Aorta (tissue), 5 donors: ENCODE measurements around the gene CFAP45. TPM values are rescaled to one million over a fixed set of nuclear protein-coding genes. Genes with fewer than 3 reads are reported as not detected.

Experiments
- ATAC-seq: fragments of 200-7000 bp; cut with Tn5 transposase; one replicate; pipeline ENCODE4 v1.9.1; 2022; ENCODE audit warnings: moderate library complexity; ENCODE audit not compliant: low FRiP score
- DNase-seq, 2 donors: peaks; one replicate each; pipeline ENCODE4 v3.0.0-alpha.2; 2020
- H3K27ac ChIP-seq, 2 donors: one replicate each; pipeline ENCODE4 v1.5.1; 2013; ENCODE audit warnings: low read length in 2 of 2, mild to moderate bottlenecking in 2 of 2, moderate library complexity in 2 of 2, control low read depth in 1 of 2, inconsistent platforms in 1 of 2, low read depth in 1 of 2
- H3K27me3 ChIP-seq, 2 donors: one replicate each; pipeline ENCODE4 v1.6.1; 2013; ENCODE audit warnings: control low read depth in 1 of 2, low read length in 1 of 2, mild to moderate bottlenecking in 1 of 2, moderate library complexity in 1 of 2; ENCODE audit not compliant: insufficient read depth in 2 of 2, control insufficient read depth in 1 of 2
- H3K36me3 ChIP-seq, 2 donors: one replicate each; pipeline ENCODE4 v1.6.1; 2013; ENCODE audit warnings: control low read depth in 1 of 2, low read length in 1 of 2, mild to moderate bottlenecking in 1 of 2; ENCODE audit not compliant: insufficient read depth in 2 of 2, control insufficient read depth in 1 of 2
- H3K4me1 ChIP-seq, 2 donors: one replicate each; pipeline ENCODE4 v1.6.1; 2013; ENCODE audit warnings: low read length in 2 of 2, control low read depth in 1 of 2, mild to moderate bottlenecking in 1 of 2, moderate library complexity in 1 of 2; ENCODE audit not compliant: insufficient read depth in 2 of 2, control insufficient read depth in 1 of 2
- H3K4me3 ChIP-seq, 2 donors: one replicate each; pipeline ENCODE4 v1.5.1; 2013; ENCODE audit warnings: low read length in 2 of 2, control low read depth in 1 of 2, mild to moderate bottlenecking in 1 of 2
- H3K9me3 ChIP-seq: one replicate; pipeline ENCODE4 v1.6.1; 2013; ENCODE audit warnings: mild to moderate bottlenecking, low read length; ENCODE audit not compliant: control insufficient read depth
- WGBS, 2 donors: extraction: QIAGEN DNeasy Blood & Tissue Kit; methylation state at CpG; one replicate each; pipeline ENCODE4 v1.1.7; 2013; 5-methylcytosine and 5-hydroxymethylcytosine counted together
- intact Hi-C, 2 donors: fragments of 100-400 bp; cut with DNase I; formaldehyde crosslinking; loops; one replicate each; pipeline versions ENCODE4 v1.14.2 to v1.15.0; 2022
- polyA plus RNA-seq, 2 donors: library from polyadenylated mRNA; stranded (reverse); fragments of 200-250 nt; gene quantifications; one replicate each; pipeline ENCODE4 v1.2.3, GENCODE V29; 2013
- total RNA-seq, 2 donors: library from RNA; stranded (reverse); fragmentation: NEBNext Ultra II Directional; extraction: Animal tissue kit (Norgen Biotek cat#: 25700); gene quantifications; one replicate each; pipeline ENCODE4 v1.2.1, GENCODE V29; 2021
- donor health status: healthy with polysubstance abuse.
- donor health status: Bipolar disorder and iron deficiency.
- donor health status: DM: no; HTN: no; CAD: no.
- donor health status: DM: no; HTN: no; CAD: no.
- donor health status: DM: yes; HTN: yes; CAD: no.

Gene CFAP45
- total and polyA plus RNA-seq, 4 donors: 2.5 to 2.7 (median 2.7) TPM; not detected in 1

DNA sequence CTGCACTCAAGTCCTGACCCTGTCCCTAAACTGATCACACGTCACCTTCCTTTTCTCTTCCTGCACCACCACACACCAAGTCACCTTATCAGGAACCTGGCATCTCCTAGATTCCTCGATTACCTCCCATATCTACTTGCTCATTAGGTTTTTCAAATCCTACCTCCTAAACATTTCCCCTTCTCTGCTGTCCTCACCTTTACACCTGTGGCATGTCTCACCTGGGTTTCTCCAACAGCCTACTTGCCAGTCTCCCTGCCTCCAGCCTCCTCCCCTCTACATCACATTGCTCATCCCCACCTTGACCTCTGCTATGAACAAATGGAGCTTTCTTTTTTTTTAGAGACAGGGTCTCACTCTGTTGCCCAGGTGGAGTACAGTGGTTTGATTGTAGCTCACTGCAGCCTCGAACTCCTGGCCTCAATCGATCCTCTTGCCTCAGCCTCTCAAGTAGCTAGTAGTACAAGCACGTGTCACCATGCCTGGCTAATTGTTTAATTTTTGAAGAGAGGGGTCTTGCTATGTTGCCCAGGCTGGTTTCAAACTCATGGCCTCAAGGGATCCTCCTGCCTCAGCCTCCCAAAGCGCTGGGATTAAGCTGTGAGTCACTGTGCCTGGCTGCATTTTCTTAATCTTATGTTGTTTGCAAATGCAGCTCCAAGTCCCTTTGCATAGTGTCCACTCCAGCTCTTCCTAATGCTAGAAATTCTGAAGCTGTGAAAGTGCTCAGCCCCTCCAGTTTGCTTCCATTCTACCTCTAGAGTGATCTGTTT, 39.1 kb upstream of the CFAP45 start:
- Histone ChIP-seq H3K9me3 (no peaks in the 10 kb centered on the region), H3K36me3 (no peaks in the 10 kb centered on the region), H3K4me1 (no peaks in the 10 kb centered on the region), H3K27me3 (no peaks in the 10 kb centered on the region), H3K27ac (no peak overlapping the region), H3K4me3 (no peak overlapping the region)
- ATAC-seq (no peak), DNase-seq (peak in 1 of 2 donors; percentile 33)
- intact Hi-C loops: loop anchor here in 1 of 2 donors (5.0 kb wide), 1 partner anchor 68 kb away; no protein-coding TSS in a partner anchor
- WGBS, 2 donors: 87 to 88% methylated on average over 6 of the region's 6 CpGs

- H3K27me3 ChIP-seq: no peaks in the 10 kb centered on the region
- DNase-seq (peak; percentile 41 to 62), ATAC-seq (no peak)
- H3K36me3 ChIP-seq: no peaks in the 10 kb centered on the region
- intact Hi-C loops: loop anchor here in 1 of 2 donors (5.0 kb wide), 1 partner anchor 69 kb away; no protein-coding TSS in a partner anchor
- H3K27ac ChIP-seq: no peak overlapping the region
- H3K4me3 ChIP-seq: no peak overlapping the region
- 55 to 59% methylated on average over 7 of the region's 7 CpGs for WGBS, 2 donors
- no peaks in the 10 kb centered on the region for H3K9me3 ChIP-seq
- H3K4me1 ChIP-seq: no peaks in the 10 kb centered on the region
Measured at GRCh38 chr1:159938211-159938852, 38.4 kb upstream of the CFAP45 start.

- ATAC-seq (no peak), DNase-seq (peak in 1 of 2 donors; percentile 32)
- H3K4me3 ChIP-seq: no peak overlapping the region
- H3K36me3 ChIP-seq: no peaks in the 10 kb centered on the region
- 53 to 61% methylated on average over 4 of the region's 4 CpGs for WGBS, 2 donors
- H3K27ac ChIP-seq: no peak overlapping the region
- no peaks in the 10 kb centered on the region for H3K27me3 ChIP-seq
- no peaks in the 10 kb centered on the region for H3K4me1 ChIP-seq
- intact Hi-C loops: loop anchor here in 1 of 2 donors (5.0 kb wide), 1 partner anchor 70 kb away; no protein-coding TSS in a partner anchor
- H3K9me3 ChIP-seq: no peaks in the 10 kb centered on the region
Measured at GRCh38 chr1:159937054-159937750, 37.2 kb upstream of the CFAP45 start.

- Histone ChIP-seq H3K4me3 (no peak overlapping the region), H3K4me1 (no peaks in the 10 kb centered on the region), H3K27ac (no peak overlapping the region), H3K9me3 (no peaks in the 10 kb centered on the region), H3K36me3 (no peaks in the 10 kb centered on the region), H3K27me3 (no peaks in the 10 kb centered on the region)
- DNase-seq: peak; percentile 86 to 92
- intact Hi-C loops: loop anchor here (1.0 to 5.0 kb wide), 2 partner anchors 71 to 72 kb away; no protein-coding TSS in a partner anchor
- peak; percentile 85 for ATAC-seq
- WGBS, 2 donors: 33 to 37% methylated on average over 14 to 16 of the region's 16 CpGs
Measured at GRCh38 chr1:159936273-159936904, 36.4 kb upstream of the CFAP45 start.

DNA sequence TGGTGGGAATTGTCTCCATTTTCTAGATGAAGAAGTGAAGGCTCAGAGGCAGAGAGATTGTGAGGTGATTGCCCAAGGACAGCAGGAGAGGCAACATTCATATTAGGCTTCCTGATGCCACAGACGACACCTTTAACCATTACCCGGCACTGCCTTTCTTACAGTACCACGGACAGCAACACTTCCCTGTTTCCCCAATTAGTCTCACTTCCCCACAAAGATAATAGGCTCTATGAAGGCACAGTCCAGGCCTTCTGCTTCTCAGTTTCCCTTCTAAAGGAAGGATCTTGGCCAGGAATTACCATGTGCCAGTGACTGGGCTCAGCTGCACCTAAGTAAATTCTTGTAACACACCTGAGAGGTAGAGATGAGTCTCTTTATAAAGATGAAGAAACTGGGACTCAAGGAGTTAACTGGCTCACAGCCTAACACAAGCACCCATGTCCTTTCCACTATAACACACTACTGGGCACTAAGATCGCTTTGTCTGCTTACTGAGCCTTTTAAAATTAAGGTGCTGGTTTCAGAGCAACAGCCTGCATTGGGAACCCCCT, 35.8 kb upstream of the CFAP45 start:
- H3K4me3 ChIP-seq: no peak overlapping the region
- 56 to 63% methylated on average over 4 of the region's 4 CpGs for WGBS, 2 donors
- no peaks in the 10 kb centered on the region for H3K4me1 ChIP-seq
- DNase-seq (no peak), ATAC-seq (no peak)
- intact Hi-C loops: loop anchor here (1.0 to 5.0 kb wide), 2 partner anchors 72 to 73 kb away; no protein-coding TSS in a partner anchor
- H3K9me3 ChIP-seq: no peaks in the 10 kb centered on the region
- no peaks in the 10 kb centered on the region for H3K36me3 ChIP-seq
- H3K27me3 ChIP-seq: no peaks in the 10 kb centered on the region
- H3K27ac ChIP-seq: no peak overlapping the region

DNA sequence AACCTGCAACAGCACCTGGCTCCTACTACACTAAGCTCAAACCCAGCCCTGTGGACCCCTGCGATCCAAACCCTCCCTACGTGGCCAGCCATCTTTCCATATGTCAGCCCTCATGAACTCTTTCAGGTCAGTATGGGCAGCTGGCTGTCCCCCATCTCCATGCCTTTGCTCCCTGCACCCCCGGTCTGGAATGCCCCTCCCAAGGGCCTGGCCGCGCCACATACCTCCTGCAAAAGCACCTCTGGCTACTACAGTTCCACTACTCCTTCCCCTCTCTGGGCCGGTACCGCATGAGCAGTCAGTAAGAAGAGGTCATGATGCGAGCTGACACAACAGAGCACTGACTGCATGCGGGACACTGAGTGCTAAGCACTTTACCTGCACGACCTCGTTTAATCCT, 35.3 kb upstream of the CFAP45 start:
- no peaks in the 10 kb centered on the region for H3K27me3 ChIP-seq
- H3K36me3 ChIP-seq: no peaks in the 10 kb centered on the region
- ATAC-seq (no peak), DNase-seq (peak in 1 of 2 donors; percentile 62)
- WGBS, 2 donors: 89 to 90% methylated on average over 11 of the region's 11 CpGs
- no peaks in the 10 kb centered on the region for H3K4me1 ChIP-seq
- H3K9me3 ChIP-seq: no peaks in the 10 kb centered on the region
- H3K4me3 ChIP-seq: no peak overlapping the region
- no peak overlapping the region for H3K27ac ChIP-seq
- intact Hi-C loops: loop anchor here in 1 of 2 donors (5.0 kb wide), 1 partner anchor 72 kb away; no protein-coding TSS in a partner anchor

DNA sequence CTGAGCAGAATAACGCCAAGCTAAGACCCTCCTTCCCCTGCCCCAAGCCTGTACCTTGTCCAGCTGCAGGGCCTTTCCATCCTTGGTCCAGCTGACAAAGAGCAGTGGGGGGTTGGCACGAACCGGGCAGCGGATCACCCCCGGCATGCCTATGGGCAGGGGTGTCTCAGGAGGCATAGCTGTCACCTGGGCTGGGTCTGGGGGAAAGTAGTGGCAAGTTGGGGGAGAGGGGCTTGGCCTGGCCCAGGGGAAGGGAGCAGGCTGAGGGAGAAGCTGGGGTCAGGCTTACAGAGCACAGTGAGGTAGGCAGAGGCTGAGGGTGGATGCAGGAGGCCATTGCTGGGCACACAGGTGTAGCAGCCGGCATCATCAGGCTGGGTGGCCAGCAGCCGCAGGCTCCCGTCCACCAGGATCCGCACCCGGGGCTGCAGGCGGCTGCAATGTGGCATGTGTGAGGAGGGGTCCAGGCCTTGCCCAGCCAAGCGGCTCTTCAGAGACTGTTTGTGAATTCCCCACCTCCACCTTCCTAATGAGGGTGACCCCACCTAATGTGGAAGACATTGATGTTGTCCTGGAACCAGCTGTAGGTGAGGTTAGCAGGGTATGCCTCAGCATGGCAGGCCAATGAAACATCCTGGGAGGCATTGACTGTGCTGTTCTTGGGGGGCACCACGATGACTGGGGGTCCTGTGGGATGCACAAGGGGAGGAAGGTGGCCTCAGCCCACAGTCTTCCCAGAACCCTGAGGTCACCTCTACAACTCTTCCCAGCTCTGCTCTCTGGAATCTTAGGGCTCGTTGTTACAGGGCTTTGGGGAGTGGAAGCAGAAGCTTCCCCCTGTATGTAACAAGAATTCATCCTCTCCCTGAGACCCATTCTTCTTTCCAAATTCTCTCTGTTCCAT, 34.4 kb upstream of the CFAP45 start:
- intact Hi-C loops: loop anchor here (5.0 kb wide), 2 partner anchors 37 to 73 kb away; no protein-coding TSS in a partner anchor

More for the DNA sequence above, 34.4 kb upstream of the CFAP45 start:
- no peaks in the 10 kb centered on the region for H3K9me3 ChIP-seq
- no peak overlapping the region for H3K4me3 ChIP-seq
- ATAC-seq (no peak), DNase-seq (peak in 1 of 2 donors; percentile 68)
- WGBS, 2 donors: 89 to 92% methylated on average over 14 of the region's 14 CpGs
- no peaks in the 10 kb centered on the region for H3K27me3 ChIP-seq
- no peaks in the 10 kb centered on the region for H3K36me3 ChIP-seq
- H3K4me1 ChIP-seq: no peaks in the 10 kb centered on the region
- no peak overlapping the region for H3K27ac ChIP-seq
